Measurements from ENCODE around the gene KLHL29.

DNA sequence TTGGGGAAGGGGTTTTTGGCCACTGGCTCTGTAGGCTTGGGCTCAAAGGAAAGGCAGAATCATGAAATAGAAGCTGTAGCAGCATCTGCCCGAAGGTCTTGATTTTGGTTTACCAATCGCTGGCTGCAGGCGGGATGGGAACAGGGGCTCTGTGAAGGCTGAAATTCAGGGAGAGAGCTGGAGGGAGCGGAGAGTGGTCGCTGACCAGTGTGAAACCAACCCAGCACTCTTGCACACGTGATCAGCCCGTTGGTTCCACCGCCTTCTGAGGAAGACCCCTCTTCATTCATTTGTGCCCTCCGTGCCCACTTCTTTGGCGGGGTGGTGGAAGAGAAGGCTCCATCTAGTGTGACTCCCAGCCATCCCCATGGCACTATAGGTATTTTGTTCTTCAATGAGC, 82.6 kb downstream of the KLHL29 start:
- TF ChIP-seq CTCF (IDR thresholded peaks at IDR 0.05; ENCODE audit: poor library complexity, severe bottlenecking): no peak
- TF ChIP-seq RAD21 (conservative IDR thresholded peaks at IDR 0.05): no peak
- no peak for TF ChIP-seq TAF1 (IDR thresholded peaks at IDR 0.05; ENCODE audit: low read depth)
- TF ChIP-seq, protein P1, sequence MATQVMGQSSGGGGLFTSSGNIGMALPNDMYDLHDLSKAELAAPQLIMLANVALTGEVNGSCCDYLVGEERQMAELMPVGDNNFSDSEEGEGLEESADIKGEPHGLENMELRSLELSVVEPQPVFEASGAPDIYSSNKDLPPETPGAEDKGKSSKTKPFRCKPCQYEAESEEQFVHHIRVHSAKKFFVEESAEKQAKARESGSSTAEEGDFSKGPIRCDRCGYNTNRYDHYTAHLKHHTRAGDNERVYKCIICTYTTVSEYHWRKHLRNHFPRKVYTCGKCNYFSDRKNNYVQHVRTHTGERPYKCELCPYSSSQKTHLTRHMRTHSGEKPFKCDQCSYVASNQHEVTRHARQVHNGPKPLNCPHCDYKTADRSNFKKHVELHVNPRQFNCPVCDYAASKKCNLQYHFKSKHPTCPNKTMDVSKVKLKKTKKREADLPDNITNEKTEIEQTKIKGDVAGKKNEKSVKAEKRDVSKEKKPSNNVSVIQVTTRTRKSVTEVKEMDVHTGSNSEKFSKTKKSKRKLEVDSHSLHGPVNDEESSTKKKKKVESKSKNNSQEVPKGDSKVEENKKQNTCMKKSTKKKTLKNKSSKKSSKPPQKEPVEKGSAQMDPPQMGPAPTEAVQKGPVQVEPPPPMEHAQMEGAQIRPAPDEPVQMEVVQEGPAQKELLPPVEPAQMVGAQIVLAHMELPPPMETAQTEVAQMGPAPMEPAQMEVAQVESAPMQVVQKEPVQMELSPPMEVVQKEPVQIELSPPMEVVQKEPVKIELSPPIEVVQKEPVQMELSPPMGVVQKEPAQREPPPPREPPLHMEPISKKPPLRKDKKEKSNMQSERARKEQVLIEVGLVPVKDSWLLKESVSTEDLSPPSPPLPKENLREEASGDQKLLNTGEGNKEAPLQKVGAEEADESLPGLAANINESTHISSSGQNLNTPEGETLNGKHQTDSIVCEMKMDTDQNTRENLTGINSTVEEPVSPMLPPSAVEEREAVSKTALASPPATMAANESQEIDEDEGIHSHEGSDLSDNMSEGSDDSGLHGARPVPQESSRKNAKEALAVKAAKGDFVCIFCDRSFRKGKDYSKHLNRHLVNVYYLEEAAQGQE (IDR thresholded peaks at IDR 0.05; ENCODE audit: borderline replicate concordance): no peak
